K562 (cell line): ENCODE measurements around the gene C16orf96. TPM values are rescaled to one million over a fixed set of nuclear protein-coding genes. Genes with fewer than 3 reads are reported as not detected.

Source experiments
- E2F8 ChIP-seq: fragments of 450-650 bp; IDR thresholded peaks from 2 replicates; pipeline ENCODE4 v1.7.1; 2018; ENCODE audit warnings: mild to moderate bottlenecking, low read depth; ENCODE audit not compliant: partially characterized antibody
- FOXA1 ChIP-seq: fragments of 450-650 bp; IDR thresholded peaks from 2 replicates; pipeline ENCODE4 v1.6.1; 2016; ENCODE audit warnings: mild to moderate bottlenecking, borderline replicate concordance
- HDAC8 ChIP-seq: fragments of 450-650 bp; IDR thresholded peaks from 2 replicates; pipeline ENCODE4 v1.6.1; 2016; ENCODE audit warnings: mild to moderate bottlenecking, missing genetic modification characterization, moderate library complexity, missing compliant biosample characterization
- PHB ChIP-seq: fragments of 250-450 bp; sonication (Bioruptor Pico); IDR thresholded peaks from 2 replicates; pipeline ENCODE4 v1.5.0; 2021
- PRPF4 ChIP-seq: fragments of 200-400 bp; formaldehyde crosslinking; IDR thresholded peaks from one replicate; pipeline ENCODE4 v1.6.1; 2017; ENCODE audit warnings: low read length, low read depth, mild to moderate bottlenecking; ENCODE audit not compliant: insufficient read depth, poor library complexity, severe bottlenecking
- RBM34 ChIP-seq: fragments of 200-400 bp; formaldehyde crosslinking; IDR thresholded peaks from 2 replicates; pipeline ENCODE4 v1.6.1; 2018; ENCODE audit warnings: low read length, borderline replicate concordance; ENCODE audit not compliant: insufficient read depth
- TFAP4 ChIP-seq: sonication (generic); formaldehyde crosslinking; IDR thresholded peaks from 2 replicates; pipeline ENCODE4 v1.8.0; 2022; ENCODE audit warnings: missing genetic modification reagents, mild to moderate bottlenecking, moderate library complexity, borderline replicate concordance
- ZBTB1 ChIP-seq: sonication (generic); formaldehyde crosslinking; IDR thresholded peaks from 2 replicates; pipeline ENCODE4 v1.8.1; 2023; ENCODE audit warnings: missing genetic modification reagents, low read depth, mild to moderate bottlenecking, borderline replicate concordance
- ZNF324 ChIP-seq: fragments of 250-450 bp; sonication (Bioruptor Pico); IDR thresholded peaks from 2 replicates; pipeline ENCODE4 v1.4.0; 2020; ENCODE audit warnings: mild to moderate bottlenecking
- ZNF589 ChIP-seq: fragments of 200-800 bp; sonication (Bioruptor generic); IDR thresholded peaks from 2 replicates; pipeline ENCODE4 v1.6.1; 2016; ENCODE audit warnings: low read depth, missing genetic modification characterization, missing compliant biosample characterization
- polyA plus RNA-seq, 8 experiments: library from polyadenylated mRNA; depleted of rRNA in 4 of 8; stranded (reverse) in 5 of 8; unstranded in 3 of 8; fragments of >200 nt; fragmentation: Nextera tagmentation in 2 of 8; fragmentation: Illumina TruSeq in 1 of 8; extraction: Ambion mirVana in 2 of 8; extraction: Trizol in 1 of 8; gene quantifications; 2 replicates each; pipeline versions ENCODE4 v1.2.1 to v1.2.3, GENCODE V29; 2011 to 2014; ENCODE audit warnings: inconsistent platforms in 1 of 8, missing spikeins in 1 of 8
- total RNA-seq, 7 experiments: library from RNA; depleted of rRNA in 6 of 7; stranded (reverse); fragments of >200 nt in 6 of 7; fragmentation: Illumina TruSeq in 2 of 7; extraction: Trizol in 2 of 7; gene quantifications; 2 replicates each; pipeline versions ENCODE4 v1.2.1 to v1.2.3, GENCODE V29; 2011 to 2021; ENCODE audit warnings: low replicate concordance in 1 of 7
- TF ChIP-seq, protein P1 (sequence below), 2 experiments: IDR thresholded peaks; 2 replicates each; pipeline ENCODE4 v1.6.1; 2011; ENCODE audit warnings: borderline replicate concordance in 1 of 2, control low read depth in 1 of 2, low read depth in 1 of 2, low read length in 1 of 2, mild to moderate bottlenecking in 1 of 2, mixed read lengths in 1 of 2, moderate library complexity in 1 of 2; ENCODE audit not compliant: insufficient read depth in 1 of 2, insufficient read length in 1 of 2, poor library complexity in 1 of 2, severe bottlenecking in 1 of 2; ENCODE audit errors: extremely low read depth in 1 of 2
- TF ChIP-seq, protein P2 (sequence below): fragments of 450-650 bp; IDR thresholded peaks from 2 replicates; pipeline ENCODE4 v1.6.1; 2016; ENCODE audit warnings: mild to moderate bottlenecking

Gene C16orf96
- total and polyA plus RNA-seq, 9 of the 15 experiments (the other 6 are each of a cell fraction or from before 2014, with no cell fraction given): not detected

DNA sequence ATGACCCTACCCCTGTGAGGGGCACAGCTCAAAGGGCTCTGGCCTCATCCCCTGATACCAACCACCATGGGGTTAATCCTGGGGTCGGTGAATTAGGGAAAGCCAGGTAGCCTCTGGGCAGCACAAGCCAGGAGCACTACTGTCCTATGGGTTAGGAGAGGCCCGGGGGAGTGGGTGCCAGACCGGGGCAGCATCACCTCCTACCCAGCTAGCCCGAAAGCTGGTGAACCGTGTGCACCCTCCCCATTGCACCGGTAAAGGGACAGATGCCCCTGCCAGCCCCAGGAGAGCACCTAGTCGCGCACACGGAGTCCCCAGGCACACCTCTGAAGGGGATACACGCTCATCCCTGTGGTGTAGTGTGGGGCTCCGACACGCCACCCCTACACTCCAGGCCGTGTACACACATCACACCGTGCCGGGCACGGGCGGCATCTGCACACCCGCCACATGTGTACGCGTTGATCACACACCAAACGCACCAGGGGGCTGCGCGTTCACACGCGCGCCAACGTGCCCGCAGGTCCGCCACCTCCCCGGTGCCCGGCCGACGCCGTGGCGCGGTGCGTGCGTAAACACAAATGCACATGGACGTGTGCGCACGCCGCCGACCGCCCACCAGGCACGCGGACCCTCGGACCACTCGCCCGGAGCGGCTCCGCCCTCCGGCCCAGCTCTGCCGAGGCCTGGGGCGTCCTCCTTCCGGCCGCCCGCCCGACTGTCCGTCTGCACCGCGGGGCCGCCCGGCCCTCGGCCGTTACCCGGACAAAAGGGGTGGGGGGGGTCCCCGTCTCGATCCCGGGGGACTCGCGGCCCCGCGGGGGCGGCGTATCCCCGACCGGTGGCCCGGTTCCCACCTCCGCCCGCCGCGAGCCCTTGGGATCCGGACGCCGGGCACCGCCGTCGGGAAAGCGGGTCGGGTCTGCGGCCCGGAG, 57.8 kb downstream of the C16orf96 start (continued):
- TF ChIP-seq, protein P1, sequence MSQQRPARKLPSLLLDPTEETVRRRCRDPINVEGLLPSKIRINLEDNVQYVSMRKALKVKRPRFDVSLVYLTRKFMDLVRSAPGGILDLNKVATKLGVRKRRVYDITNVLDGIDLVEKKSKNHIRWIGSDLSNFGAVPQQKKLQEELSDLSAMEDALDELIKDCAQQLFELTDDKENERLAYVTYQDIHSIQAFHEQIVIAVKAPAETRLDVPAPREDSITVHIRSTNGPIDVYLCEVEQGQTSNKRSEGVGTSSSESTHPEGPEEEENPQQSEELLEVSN (IDR thresholded peaks at IDR 0.05; ENCODE audit: borderline replicate concordance in 1 of 2, extremely low read depth in 1 of 2, insufficient read depth in 1 of 2, insufficient read length in 1 of 2, low read depth in 1 of 2, low read length in 1 of 2, poor library complexity in 1 of 2, severe bottlenecking in 1 of 2): peak; percentile 45 to 59
- TF ChIP-seq, protein P2, sequence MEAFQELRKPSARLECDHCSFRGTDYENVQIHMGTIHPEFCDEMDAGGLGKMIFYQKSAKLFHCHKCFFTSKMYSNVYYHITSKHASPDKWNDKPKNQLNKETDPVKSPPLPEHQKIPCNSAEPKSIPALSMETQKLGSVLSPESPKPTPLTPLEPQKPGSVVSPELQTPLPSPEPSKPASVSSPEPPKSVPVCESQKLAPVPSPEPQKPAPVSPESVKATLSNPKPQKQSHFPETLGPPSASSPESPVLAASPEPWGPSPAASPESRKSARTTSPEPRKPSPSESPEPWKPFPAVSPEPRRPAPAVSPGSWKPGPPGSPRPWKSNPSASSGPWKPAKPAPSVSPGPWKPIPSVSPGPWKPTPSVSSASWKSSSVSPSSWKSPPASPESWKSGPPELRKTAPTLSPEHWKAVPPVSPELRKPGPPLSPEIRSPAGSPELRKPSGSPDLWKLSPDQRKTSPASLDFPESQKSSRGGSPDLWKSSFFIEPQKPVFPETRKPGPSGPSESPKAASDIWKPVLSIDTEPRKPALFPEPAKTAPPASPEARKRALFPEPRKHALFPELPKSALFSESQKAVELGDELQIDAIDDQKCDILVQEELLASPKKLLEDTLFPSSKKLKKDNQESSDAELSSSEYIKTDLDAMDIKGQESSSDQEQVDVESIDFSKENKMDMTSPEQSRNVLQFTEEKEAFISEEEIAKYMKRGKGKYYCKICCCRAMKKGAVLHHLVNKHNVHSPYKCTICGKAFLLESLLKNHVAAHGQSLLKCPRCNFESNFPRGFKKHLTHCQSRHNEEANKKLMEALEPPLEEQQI: no peak
- TF ChIP-seq ZNF589 (no peak), PRPF4 (peak; percentile 22), E2F8 (no peak), TFAP4 (peak; percentile 45), ZNF324 (CRISPR knock-in tag) (no peak), PHB (CRISPR knock-in tag) (no peak), HDAC8 (tag) (no peak), FOXA1 (no peak), ZBTB1 (CRISPR knock-in tag) (0 out of 2 replicates have a peak, but pooled peaks have one; percentile 37), RBM34 (no peak)
